DND-41 (cell line): ENCODE data around the gene ZNF37A.

Experiments used
- ATAC-seq: fragments of 200-7000 bp; cut with Tn5 transposase; 3 replicates; pipeline ENCODE4 v1.9.1; 2021; ENCODE audit warnings: low read depth; ENCODE audit not compliant: insufficient read depth
- DNase-seq: peaks from one replicate; pipeline ENCODE4 v3.0.0-alpha.2; 2020
- H2AFZ ChIP-seq: 2 replicates; pipeline ENCODE4 v1.6.0; 2012; ENCODE audit warnings: low read depth, low read length
- H3K27ac ChIP-seq: 2 replicates; pipeline ENCODE4 v1.5.1; 2012; ENCODE audit warnings: low read length, inconsistent platforms
- H3K27me3 ChIP-seq: fragments of 200-600 bp; sonication (generic); 2 replicates; pipeline ENCODE4 v1.6.0; 2012; ENCODE audit warnings: low read length, mild to moderate bottlenecking, inconsistent platforms; ENCODE audit not compliant: insufficient read depth, poor library complexity
- H3K36me3 ChIP-seq: 2 replicates; pipeline ENCODE4 v1.5.1; 2012; ENCODE audit warnings: low read length, inconsistent platforms; ENCODE audit not compliant: insufficient read depth
- H3K4me1 ChIP-seq: 2 replicates; pipeline ENCODE4 v1.5.1; 2012; ENCODE audit warnings: mild to moderate bottlenecking, low read length; ENCODE audit not compliant: insufficient read depth
- H3K4me2 ChIP-seq: 2 replicates; pipeline ENCODE4 v1.6.0; 2012; ENCODE audit warnings: mild to moderate bottlenecking, moderate library complexity, low read length, inconsistent platforms; ENCODE audit not compliant: insufficient read depth
- H3K4me3 ChIP-seq, 2 experiments: fragments of 200-600 bp in 1 of 2; shearing (Covaris generic) in 1 of 2; 2 replicates each; pipeline ENCODE4 v1.5.1; 2012 to 2016; ENCODE audit warnings: inconsistent platforms in 2 of 2, low read length in 2 of 2, mild to moderate bottlenecking in 2 of 2, low read depth in 1 of 2, moderate library complexity in 1 of 2
- H3K79me2 ChIP-seq: 2 replicates; pipeline ENCODE4 v1.6.0; 2012; ENCODE audit warnings: low read length, inconsistent platforms; ENCODE audit not compliant: insufficient read depth
- H3K9ac ChIP-seq: 2 replicates; pipeline ENCODE4 v1.6.0; 2012; ENCODE audit warnings: low read depth, mild to moderate bottlenecking, inconsistent platforms, low read length, moderate library complexity
- H3K9me3 ChIP-seq: 2 replicates; pipeline ENCODE4 v1.5.1; 2012; ENCODE audit warnings: low read length, moderate library complexity, mild to moderate bottlenecking, inconsistent platforms; ENCODE audit not compliant: insufficient read depth, severe bottlenecking
- H4K20me1 ChIP-seq: 2 replicates; pipeline ENCODE4 v1.6.0; 2012; ENCODE audit warnings: low read length; ENCODE audit not compliant: insufficient read depth
- CTCF ChIP-seq: IDR thresholded peaks from 2 replicates; pipeline ENCODE4 v1.5.1; 2012; ENCODE audit warnings: borderline replicate concordance, low read length, moderate library complexity, mild to moderate bottlenecking; ENCODE audit not compliant: poor library complexity, severe bottlenecking; ENCODE audit errors: extremely low read depth
- EZH2 ChIP-seq: IDR thresholded peaks from 3 replicates; pipeline ENCODE4 v1.6.1; 2012; ENCODE audit warnings: borderline replicate concordance, low read depth, mild to moderate bottlenecking, moderate library complexity, low read length, inconsistent platforms; ENCODE audit not compliant: severe bottlenecking

The ZNF37A gene

GRCh38 chr10:38184477-38184876, 90.3 kb downstream of the ZNF37A start:
- no peaks in the 10 kb centered on the region for H3K27me3 ChIP-seq
- DNase-seq (no peak), ATAC-seq (no peak)
- H3K27ac ChIP-seq: no peak overlapping the region
- no peak for TF ChIP-seq EZH2
- TF ChIP-seq CTCF: no peak
- no peak overlapping the region for H3K4me3 ChIP-seq
- H2AFZ ChIP-seq: no peak overlapping the region
- H4K20me1 ChIP-seq: no peaks in the 10 kb centered on the region
- H3K4me1 ChIP-seq: no peaks in the 10 kb centered on the region
- no peaks in the 10 kb centered on the region for H3K9me3 ChIP-seq
- H3K9ac ChIP-seq: no peak overlapping the region
- no peak overlapping the region for H3K4me2 ChIP-seq
- H3K79me2 ChIP-seq: no peaks in the 10 kb centered on the region
- H3K36me3 ChIP-seq: no peaks in the 10 kb centered on the region
